Jurkat, Clone E6-1 (cell line): ENCODE results near the gene CEMIP.
A peak's percentile ranks its signal among the peaks of the same experiment; 100 is the strongest.

Source experiments
- DNase-seq: peaks from one replicate; pipeline ENCODE4 v3.0.0-alpha.2; 2011; ENCODE audit warnings: low read depth, low spot score
- H3K4me3 ChIP-seq: 2 replicates; pipeline ENCODE4 v1.5.1; 2011; ENCODE audit warnings: mild to moderate bottlenecking, low read length, control low read depth, moderate library complexity

The CEMIP gene

DNA sequence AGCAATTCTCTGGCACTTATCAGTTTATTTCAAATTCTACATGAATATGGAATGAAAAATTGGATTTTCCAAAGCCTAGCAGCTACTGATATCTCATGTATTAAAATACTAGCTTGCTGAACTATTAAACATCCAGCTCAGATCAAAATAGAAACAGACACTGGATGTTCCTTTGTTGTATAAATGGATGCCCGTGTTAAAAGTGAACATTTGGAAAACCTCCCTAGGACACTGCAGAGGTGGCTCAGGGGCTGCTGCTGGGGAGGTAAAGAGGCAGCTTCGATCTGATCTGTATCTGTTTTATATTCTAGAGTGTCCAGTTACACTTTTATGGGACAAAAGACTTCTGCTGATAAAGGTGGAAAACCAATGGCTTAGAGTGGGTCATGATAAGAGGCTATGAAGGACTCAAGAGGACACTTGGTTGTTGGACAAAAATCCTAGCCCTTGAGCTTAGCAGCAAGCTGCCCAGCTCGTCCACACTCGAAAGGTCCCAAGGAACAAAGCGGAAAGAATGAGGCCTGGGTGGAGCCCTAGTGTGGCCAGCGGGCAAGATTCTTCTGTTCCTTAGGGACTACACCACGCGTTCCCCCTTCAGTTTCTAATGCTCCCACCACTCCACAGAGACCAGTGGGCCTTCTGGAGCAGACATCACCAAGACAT, 200.5 kb downstream of the CEMIP start:
- no peak for DNase-seq
- H3K4me3 ChIP-seq: no peak overlapping the region

DNA sequence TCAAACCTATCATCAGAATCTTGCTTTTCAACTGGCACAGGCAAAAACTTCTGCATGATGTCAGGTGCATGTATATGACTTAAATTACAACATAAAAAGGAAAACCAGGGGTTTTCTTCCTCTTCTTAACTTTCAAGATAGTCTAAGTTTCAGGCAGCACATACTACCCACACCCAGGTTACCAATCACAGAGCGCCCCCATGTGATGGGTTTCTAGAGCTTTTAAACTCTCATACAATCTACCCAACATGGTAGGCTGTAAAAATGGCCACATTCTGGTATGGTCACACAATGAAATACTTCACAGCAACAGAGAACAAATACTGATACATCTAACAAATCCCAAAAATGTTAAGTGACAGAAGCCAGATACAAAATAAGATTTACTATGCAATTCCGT, 203.0 kb downstream of the CEMIP start:
- no peak overlapping the region for H3K4me3 ChIP-seq
- no peak for DNase-seq

DNA sequence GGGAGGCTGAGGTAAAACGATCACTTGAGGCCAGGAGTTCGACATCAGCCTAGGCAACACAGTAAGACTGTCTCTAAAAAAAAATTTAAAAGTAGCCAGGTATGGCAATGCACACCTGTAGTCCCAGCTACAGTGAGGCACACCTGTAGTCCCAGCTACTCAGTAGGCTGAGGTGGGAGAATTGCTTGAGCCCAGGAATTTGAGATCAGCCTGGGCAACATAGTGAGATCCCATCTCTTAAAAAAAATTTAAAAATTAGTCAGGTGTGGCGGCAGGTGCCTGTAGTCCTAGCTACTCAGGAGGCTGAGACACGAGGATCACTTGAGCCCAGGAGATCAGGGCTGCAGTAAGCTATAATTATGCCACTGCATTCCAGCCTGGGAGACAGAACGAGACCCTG, 203.7 kb downstream of the CEMIP start:
- no peak for DNase-seq
- no peak overlapping the region for H3K4me3 ChIP-seq

DNA sequence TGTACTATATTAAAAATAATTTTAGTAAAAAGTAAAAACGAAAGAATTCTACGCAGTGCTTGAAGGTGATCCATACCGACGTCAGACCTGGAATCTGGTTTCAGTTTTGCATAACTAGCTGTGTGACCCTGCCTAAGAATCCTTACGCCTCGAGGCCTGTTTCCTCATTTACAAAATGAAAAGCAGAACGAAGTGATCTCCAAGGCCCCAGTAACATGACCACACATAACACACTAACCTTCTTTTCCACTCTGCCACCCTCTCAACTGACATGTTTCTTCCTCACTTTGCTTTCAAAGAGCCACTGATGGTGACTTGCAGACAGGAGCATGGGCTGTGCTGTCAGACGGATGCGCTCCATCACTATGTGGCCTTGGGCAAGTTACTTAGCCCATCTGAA, 205.7 kb downstream of the CEMIP start:
- H3K4me3 ChIP-seq: no peak overlapping the region
- DNase-seq: no peak

DNA sequence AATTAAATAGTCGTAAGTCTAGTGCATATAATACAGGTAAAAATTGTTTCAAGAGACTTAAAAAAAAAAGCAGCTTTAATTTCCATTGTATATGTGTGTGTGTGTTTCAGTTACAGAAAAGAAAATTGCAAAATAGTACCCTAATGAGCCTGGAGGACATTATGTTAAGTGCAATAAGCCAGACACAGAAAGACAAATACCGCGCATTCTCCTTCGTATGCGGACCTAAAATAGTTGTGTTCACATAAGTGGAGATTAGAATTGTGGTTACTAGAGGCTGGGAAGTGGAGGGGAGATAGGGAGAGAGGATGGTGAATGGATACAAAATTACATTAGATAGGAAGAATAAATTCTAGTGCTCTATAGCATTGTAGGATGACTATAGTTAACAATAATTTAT, 206.8 kb downstream of the CEMIP start:
- no peak for DNase-seq
- H3K4me3 ChIP-seq: no peak overlapping the region

DNA sequence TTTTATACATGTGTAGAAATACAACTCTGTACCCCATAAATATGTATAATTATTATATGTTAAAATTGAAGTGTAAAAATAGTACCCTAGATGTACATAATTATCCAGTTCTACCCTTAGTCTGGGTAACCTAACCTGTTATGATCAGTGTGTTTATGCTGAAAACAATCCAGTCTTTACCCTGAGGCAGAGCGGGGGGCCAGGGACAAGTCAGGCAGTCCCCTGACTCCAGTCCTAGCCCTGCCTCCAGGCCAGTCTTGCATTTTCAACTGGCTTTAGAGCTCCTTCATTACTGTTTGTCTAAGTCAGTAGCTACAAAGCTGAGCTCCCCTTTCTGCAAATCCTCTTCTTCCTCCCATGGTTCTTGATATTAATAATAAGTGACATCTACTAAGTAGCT, 207.3 kb downstream of the CEMIP start:
- DNase-seq: no peak
- H3K4me3 ChIP-seq: no peak overlapping the region

DNA sequence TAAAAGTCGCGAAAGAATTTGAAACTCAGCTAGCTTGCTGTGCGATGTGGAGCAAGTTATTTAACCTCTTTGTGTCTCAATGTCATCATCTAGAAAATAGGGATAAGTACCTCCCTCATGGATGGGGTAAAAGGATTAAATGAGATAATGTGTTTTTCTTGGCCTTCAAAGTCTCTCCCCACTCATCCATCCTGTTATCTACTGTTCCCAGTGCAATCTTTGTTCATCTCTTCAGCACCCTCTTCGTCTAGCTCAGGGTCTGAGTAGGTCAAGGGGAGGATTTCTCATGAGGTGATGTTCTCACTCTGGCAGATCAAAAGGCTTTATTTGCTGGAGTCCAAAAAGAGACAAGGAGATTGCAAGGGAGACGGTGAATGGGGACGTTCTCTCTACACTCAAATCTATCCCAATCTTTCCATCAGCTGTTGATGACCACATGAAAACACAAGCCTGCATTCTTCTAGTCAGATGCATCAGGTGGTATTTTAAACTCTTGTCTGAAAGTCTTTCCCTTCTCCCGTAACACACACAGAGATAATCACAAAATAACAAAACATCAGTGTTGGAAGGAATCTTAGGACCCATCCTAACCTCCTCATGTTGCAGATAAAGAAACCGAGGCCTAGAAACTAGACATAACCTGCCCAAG, 209.1 kb downstream of the CEMIP start:
- no peak for DNase-seq
- H3K4me3 ChIP-seq: peak overlapping the region; percentile 97

DNA sequence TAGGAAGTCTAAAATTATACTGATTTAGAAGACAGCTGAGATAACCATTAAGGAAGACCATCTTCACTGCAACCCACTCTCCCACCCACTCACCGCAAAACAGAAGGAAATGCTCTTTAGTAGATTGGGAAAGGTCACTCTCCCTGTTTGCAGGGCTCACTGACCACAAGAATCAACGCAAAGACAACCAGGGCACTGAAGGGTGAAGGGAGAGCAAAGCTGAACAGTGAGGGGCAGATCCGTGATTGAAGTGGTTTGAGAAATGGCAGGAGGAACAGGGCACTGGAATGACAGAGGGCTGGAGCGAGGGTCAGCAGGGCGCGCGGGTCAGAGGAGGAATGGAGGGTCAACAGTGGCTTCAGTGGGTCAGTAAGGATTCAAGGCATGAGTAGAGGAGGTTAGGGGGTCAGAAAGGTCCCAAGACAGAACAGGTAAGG, 209.9 kb downstream of the CEMIP start:
- H3K4me3 ChIP-seq: peak overlapping the region; percentile 97
- no peak for DNase-seq

DNA sequence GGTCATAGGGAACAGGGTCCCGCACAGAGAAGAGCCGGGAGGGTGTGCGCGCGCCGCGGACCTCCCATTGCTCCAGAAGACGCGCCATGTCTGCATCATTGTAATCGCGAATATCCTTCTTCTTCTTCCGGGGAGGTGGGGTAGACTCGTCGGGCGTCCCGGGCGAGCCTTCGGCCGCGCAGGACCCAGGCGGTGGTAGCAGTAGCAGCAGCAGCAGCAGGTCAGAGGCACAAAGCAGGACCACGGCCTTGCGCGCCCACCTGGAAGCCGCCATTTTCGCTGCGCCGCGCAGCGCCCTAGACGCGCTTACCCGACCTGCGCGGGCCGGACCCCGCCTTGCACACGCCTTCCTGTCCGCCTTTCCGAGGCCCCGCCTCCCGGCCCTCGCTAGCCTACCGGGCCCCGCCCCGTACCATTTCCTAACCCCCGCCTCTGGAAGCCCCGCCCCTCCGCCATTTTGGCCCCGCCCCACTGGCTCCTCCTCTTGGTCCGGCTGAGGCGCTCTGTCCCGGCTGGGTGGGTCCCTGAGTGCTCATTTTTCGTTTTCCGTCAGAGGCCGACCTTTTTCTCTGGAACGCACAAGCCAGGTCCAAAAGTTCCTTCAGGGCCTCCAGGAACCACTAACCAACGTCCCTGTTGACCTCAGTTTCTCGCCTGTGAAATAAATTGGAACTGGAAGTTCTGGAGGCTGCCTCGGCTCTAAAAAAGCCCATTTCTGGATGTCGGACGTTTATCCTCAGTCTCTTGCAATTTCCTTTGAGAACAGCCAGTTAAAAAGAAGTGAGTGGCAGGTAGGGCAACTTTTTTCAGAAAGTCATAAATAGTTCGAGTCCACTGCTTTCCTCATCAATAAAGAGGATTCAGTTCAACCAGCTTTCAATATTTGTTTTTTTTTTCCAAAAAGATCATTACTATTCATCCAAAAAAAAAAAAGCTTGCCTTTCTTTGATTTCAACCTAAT, 210.6 kb downstream of the CEMIP start, which contains the start of gene MESD:
MESD (minus strand) TSS at position 302 of the 961 bp plus-strand sequence; CDS start at position 274, 28 bp downstream.
- DNase-seq: peak; percentile 90
- peak within 1 kb of the TSS; percentile 97 for H3K4me3 ChIP-seq

DNA sequence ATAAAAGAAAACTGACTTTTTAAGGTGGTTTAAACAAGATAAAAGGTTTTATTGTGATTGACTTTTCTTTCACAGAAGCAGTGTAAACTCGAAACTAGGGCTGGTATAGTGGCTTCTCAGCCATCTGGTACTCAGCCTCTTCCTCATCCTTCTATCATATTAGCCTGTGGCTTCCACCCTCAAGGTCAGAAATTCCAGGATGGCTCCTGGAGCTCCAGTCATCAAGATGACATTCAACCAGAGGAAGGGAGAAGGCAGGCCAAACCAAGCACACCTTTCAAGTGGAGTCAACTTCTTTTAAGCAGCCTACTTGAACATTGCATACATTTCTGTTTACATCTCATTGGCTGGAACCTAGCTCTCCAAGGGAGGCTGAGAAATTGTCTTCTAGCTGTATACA, 211.8 kb downstream of the CEMIP start:
- no peak overlapping the region for H3K4me3 ChIP-seq
- DNase-seq: no peak

DNA sequence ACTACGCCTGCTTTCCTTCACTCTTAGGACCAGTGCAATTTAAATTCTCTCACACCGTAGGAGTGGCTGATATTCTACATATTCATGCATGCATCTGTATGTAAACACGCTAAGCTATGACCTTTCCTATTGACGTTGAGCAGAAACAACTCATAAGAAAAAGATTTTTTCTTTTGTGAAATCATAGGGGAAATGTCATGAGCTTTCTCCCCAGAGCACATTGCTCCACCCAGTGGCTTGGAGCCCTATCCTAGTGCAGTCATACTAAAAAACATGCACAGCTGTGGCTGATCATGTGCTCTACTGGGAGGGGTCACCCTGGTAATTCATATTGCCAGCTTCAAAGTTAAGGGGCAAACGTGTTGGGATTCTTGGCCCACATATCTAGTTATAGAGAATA, 212.3 kb downstream of the CEMIP start:
- no peak overlapping the region for H3K4me3 ChIP-seq
- DNase-seq: peak; percentile 56

DNA sequence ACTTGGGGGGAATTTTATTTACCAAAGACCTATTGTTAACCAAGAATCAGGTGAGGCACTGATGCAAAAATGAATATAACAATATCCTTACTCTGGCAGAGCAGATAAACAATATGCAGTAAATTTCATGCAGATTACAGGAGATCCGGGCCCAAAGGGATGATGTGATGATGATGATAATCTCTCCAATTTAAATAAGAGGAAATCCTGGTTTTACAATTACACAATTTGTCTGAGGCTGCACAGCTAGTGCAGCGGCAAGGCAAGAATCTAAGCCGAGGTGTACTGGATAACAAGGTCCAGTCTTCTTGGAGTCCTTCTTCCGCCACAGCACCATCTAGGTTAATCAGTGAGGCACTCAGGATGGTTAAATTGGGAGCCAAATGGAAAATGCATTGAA, 212.8 kb downstream of the CEMIP start:
- no peak for DNase-seq
- H3K4me3 ChIP-seq: no peak overlapping the region

DNA sequence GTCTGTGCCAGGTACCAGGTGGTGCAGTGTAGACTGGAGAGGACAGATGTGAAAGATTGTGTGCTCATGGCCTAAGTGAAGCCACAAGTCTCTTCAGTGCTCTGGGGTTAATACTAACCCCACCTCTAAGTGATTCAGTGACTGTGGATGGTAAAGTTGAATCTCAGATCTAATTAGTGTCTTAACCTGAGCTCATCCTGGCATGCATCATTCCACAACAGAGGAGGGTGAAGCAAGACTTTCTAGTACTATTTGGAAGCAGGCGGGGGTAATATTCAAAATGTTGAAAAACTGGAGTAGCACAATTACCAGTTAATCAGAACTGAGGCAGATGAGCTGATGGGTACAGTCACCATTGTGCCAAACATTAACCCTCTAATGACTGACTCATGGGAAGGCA, 213.3 kb downstream of the CEMIP start:
- DNase-seq: no peak
- no peak overlapping the region for H3K4me3 ChIP-seq

DNA sequence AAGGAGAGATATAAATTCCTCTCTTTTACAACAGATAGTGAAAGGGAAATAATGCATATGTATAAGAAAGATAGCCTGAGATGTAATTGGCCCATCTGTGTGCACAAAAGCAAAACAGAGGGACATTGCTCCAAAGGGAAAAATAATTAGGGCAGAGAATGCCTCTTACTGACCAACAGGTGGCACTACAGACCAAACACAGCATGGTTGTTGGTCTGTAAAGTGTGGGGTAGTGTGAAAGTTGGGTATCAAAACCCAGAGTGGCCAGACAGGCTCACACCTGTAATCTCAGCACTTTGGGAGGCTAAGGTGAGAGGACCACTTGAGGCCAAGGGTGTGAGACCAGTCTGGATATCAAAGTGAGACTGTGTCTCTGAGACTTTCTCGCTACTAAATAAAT, 217.1 kb downstream of the CEMIP start:
- H3K4me3 ChIP-seq: no peak overlapping the region
- no peak for DNase-seq

DNA sequence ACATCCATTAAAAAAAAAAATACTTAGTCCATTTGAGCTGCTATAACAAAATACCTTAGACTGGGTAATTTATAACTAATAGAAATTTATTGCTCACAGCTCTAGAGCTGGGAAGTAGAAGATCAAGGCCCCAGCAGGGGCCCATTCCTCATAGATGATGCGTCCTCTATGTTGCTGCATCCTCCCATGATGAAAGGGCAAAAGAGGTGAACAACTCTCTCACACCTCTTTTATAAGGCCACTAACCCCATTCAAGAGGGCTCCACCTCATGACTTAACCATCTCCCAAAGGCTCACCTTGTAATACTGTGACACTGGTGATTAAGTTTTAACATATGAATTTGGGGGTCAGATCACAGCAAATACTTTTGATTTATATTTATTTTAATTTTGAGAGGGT, 218.5 kb downstream of the CEMIP start:
- DNase-seq: no peak
- H3K4me3 ChIP-seq: no peak overlapping the region

DNA sequence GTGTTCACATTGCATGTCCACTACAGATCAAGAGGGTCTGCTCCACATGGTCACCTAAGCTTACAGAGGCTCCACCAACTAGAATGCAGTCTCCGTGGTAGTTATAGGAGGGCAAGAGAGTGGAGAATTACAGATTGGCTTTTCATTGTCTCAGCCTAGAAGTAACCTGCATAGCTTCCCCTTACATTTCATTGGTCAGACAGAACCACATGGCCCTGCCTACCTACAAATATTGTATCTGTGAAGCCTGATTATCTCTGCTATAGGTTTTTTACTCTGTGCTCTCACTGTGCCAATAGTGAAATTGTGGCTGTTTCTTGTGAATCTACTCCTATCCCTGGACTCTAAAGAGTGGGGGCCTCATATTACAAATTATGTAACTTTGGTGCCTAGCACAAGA, 219.1 kb downstream of the CEMIP start:
- no peak overlapping the region for H3K4me3 ChIP-seq
- DNase-seq: no peak

DNA sequence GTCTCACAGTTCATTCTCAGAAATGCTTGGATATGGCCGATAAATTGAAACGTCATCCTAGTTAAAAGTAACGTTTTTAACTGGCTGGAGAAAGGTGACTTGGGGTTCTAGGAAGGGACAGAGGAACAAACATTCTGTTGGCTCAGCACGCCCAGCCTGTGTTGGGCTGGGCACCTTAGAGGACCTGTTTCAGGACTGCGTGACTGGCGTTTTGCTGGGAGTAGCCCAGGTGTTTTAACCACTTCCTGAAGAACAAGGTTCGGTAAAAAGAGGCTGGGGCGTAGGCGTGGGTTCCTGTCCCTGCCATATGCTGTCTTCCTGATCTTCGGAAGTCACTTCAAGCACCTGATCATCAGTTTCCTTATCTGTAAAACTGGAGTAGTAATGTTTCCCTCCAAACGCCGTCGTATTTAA, 220.5 kb downstream of the CEMIP start:
- peak; percentile 80 for DNase-seq
- H3K4me3 ChIP-seq: peak overlapping the region; percentile 94

DNA sequence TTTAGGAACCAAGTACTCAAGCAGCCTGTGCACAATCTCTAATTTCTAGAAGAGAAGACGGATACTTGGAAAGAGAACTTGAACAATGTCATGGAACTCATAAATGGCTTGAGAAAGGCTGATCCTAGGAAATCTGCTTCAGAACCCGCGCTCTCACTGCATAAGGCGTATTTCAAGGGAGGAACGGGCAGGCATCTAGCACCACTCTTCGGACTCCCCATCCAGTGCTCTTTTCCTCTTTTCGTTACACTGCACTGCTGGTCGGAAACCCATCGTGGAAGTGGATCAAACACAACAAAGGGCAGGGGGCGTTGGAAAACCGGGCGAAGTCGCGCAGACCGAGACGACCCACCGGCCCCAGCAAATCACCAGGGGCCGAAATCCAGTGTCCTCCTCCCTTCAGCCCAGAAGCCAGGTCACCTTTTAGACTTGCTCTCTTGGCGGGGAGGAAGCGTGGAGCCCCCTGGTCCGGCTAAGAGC, 221.0 kb downstream of the CEMIP start:
- H3K4me3 ChIP-seq: peak overlapping the region; percentile 94
- no peak for DNase-seq

DNA sequence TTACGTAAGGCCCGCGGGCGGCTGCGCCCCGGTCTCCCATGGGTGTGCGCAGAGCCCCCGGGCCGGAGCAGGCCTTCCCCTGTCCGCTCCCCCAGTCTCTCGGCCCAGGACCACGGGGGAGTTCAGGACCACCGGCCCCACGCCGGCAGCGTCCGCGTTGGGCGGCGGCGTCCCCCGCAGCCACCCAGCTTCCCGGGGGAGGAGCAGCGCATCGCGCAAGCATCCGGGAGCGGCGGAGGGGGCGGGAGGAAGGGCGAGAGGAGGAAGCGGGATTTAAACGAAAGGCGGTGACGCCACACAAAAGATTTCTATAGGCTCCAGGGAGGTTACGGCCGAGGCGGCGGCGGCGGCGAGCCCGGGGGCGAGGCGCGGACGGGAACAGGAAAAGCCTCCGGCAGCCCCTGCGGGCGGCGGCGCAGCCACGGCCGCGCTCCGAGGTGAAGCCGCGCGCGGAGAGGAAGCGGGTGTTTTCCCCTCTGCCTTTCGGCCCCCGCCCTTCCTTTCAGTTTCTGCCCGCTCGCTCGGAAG, 221.5 kb downstream of the CEMIP start, which contains the start of gene TLNRD1:
TLNRD1 (plus strand) TSS at position 300 of the 528 bp plus-strand sequence. CDS start 1,349 bp downstream, outside the sequence.
- H3K4me3 ChIP-seq: peak within 1 kb of the TSS; percentile 94
- peak; percentile 89 for DNase-seq
